K562 (cell line): ENCODE results near the gene PHKA1. TPM values are rescaled to one million over a fixed set of nuclear protein-coding genes. Genes with fewer than 3 reads are reported as not detected.

Source experiments
- CREB1 ChIP-seq, 2 experiments: sonication (generic) in 1 of 2; formaldehyde crosslinking in 1 of 2; IDR thresholded peaks; 2 replicates each; pipeline versions ENCODE4 v1.6.1 to v1.8.0; 2012 to 2022; ENCODE audit warnings: inconsistent platforms in 1 of 2, mild to moderate bottlenecking in 1 of 2, missing genetic modification reagents in 1 of 2, moderate library complexity in 1 of 2
- HCFC1 ChIP-seq: IDR thresholded peaks from 2 replicates; pipeline ENCODE4 v1.6.1; 2012; ENCODE audit warnings: low read depth, low read length, improper control_type of control experiment
- HDGF ChIP-seq: fragments of 450-650 bp; IDR thresholded peaks from 2 replicates; pipeline ENCODE4 v1.6.1; 2016
- MAFG ChIP-seq: fragments of 450-650 bp; conservative IDR thresholded peaks from 2 replicates; pipeline ENCODE4 v1.6.1; 2016; ENCODE audit warnings: missing genetic modification characterization, missing compliant biosample characterization
- NFXL1 ChIP-seq: fragments of 450-650 bp; formaldehyde crosslinking; IDR thresholded peaks from 2 replicates; pipeline ENCODE4 v1.4.0; 2021; ENCODE audit warnings: mild to moderate bottlenecking
- PML ChIP-seq: IDR thresholded peaks from 2 replicates; pipeline ENCODE4 v1.6.1; 2012; ENCODE audit warnings: low read length, inconsistent platforms
- POLR2G ChIP-seq: fragments of 200-400 bp; formaldehyde crosslinking; IDR thresholded peaks from 2 replicates; pipeline ENCODE4 v1.6.1; 2017; ENCODE audit warnings: low read depth, mild to moderate bottlenecking, antibody characterized with exemption, low read length, moderate library complexity
- SRF ChIP-seq, 2 experiments: fragments of 250-450, 450-650 bp in 1 of 2; sonication (Bioruptor Pico) in 1 of 2; sonication (generic) in 1 of 2; formaldehyde crosslinking; IDR thresholded peaks; 2 replicates each; pipeline versions ENCODE4 v1.5.0 to v1.5.1; 2020 to 2022; ENCODE audit warnings: mild to moderate bottlenecking in 1 of 2, missing genetic modification reagents in 1 of 2
- STAG1 ChIP-seq: sonication (generic); formaldehyde crosslinking; IDR thresholded peaks from 2 replicates; pipeline ENCODE4 v1.5.0; 2020; ENCODE audit warnings: missing genetic modification reagents, borderline replicate concordance
- TAL1 ChIP-seq: fragments of 450-650 bp; IDR thresholded peaks from 2 replicates; pipeline ENCODE4 v1.6.1; 2016; ENCODE audit warnings: mild to moderate bottlenecking
- TEAD4 ChIP-seq, 2 experiments: sonication (generic) in 1 of 2; formaldehyde crosslinking in 1 of 2; IDR thresholded peaks; 2 replicates each; pipeline versions ENCODE4 v1.6.1 to v1.8.0; 2012 to 2022; ENCODE audit warnings: borderline replicate concordance in 1 of 2, inconsistent platforms in 1 of 2, low read length in 1 of 2, mild to moderate bottlenecking in 1 of 2, missing genetic modification reagents in 1 of 2
- ZFP1 ChIP-seq: fragments of 450-650 bp; formaldehyde crosslinking; IDR thresholded peaks from 2 replicates; pipeline ENCODE4 v1.4.0; 2020; ENCODE audit warnings: mild to moderate bottlenecking, mixed read lengths
- ZMIZ1 ChIP-seq, 2 experiments: fragments of 150-350 bp in 1 of 2; IDR thresholded peaks; 2 replicates each; pipeline ENCODE4 v1.6.1; 2012 to 2016; ENCODE audit warnings: low read depth in 2 of 2, low read length in 2 of 2, mild to moderate bottlenecking in 1 of 2, moderate library complexity in 1 of 2
- polyA plus RNA-seq, 8 experiments: library from polyadenylated mRNA; depleted of rRNA in 4 of 8; stranded (reverse) in 5 of 8; unstranded in 3 of 8; fragments of >200 nt; fragmentation: Nextera tagmentation in 2 of 8; fragmentation: Illumina TruSeq in 1 of 8; extraction: Ambion mirVana in 2 of 8; extraction: Trizol in 1 of 8; gene quantifications; 2 replicates each; pipeline versions ENCODE4 v1.2.1 to v1.2.3, GENCODE V29; 2011 to 2014; ENCODE audit warnings: inconsistent platforms in 1 of 8, missing spikeins in 1 of 8
- total RNA-seq, 7 experiments: library from RNA; depleted of rRNA in 6 of 7; stranded (reverse); fragments of >200 nt in 6 of 7; fragmentation: Illumina TruSeq in 2 of 7; extraction: Trizol in 2 of 7; gene quantifications; 2 replicates each; pipeline versions ENCODE4 v1.2.1 to v1.2.3, GENCODE V29; 2011 to 2021; ENCODE audit warnings: low replicate concordance in 1 of 7
- TF ChIP-seq, protein P1 (sequence below): sonication (generic); formaldehyde crosslinking; IDR thresholded peaks from 2 replicates; pipeline ENCODE4 v1.8.0; 2022; ENCODE audit warnings: mild to moderate bottlenecking, low read depth, missing genetic modification reagents
- TF ChIP-seq, protein P2 (sequence below), 2 experiments: fragments of 200-800 bp in 1 of 2; sonication (Bioruptor generic) in 1 of 2; sonication (generic) in 1 of 2; formaldehyde crosslinking in 1 of 2; IDR thresholded peaks in 1 of 2; conservative IDR thresholded peaks in 1 of 2; 2 replicates each; pipeline versions ENCODE4 v1.5.0 to v1.6.1; 2016 to 2020; ENCODE audit warnings: missing compliant biosample characterization in 1 of 2, missing genetic modification characterization in 1 of 2, missing genetic modification reagents in 1 of 2
- TF ChIP-seq, protein P3 (sequence below): sonication (generic); formaldehyde crosslinking; IDR thresholded peaks from 2 replicates; pipeline ENCODE4 v1.8.1; 2023; ENCODE audit warnings: mild to moderate bottlenecking, missing genetic modification reagents, moderate library complexity

PHKA1 gene
- total and polyA plus RNA-seq, 9 of the 15 experiments (the other 6 are each of a cell fraction or from before 2014, with no cell fraction given) = 2.4 to 9.6 (median 5.8) TPM

GRCh38 chrX:72572248-72573157 is 141.6 kb downstream of the PHKA1 start, which contains the start of gene HDAC8 (continued):
- TF ChIP-seq ZMIZ1 (IDR thresholded peaks at IDR 0.05; ENCODE audit: low read depth in 2 of 2, low read length in 2 of 2) = no peak
- TF ChIP-seq POLR2G = peak; percentile 54
- TF ChIP-seq, protein P1, sequence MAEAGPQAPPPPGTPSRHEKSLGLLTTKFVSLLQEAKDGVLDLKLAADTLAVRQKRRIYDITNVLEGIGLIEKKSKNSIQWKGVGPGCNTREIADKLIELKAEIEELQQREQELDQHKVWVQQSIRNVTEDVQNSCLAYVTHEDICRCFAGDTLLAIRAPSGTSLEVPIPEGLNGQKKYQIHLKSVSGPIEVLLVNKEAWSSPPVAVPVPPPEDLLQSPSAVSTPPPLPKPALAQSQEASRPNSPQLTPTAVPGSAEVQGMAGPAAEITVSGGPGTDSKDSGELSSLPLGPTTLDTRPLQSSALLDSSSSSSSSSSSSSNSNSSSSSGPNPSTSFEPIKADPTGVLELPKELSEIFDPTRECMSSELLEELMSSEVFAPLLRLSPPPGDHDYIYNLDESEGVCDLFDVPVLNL (CRISPR knock-in tag) = no peak
- no peak for TF ChIP-seq ZFP1 (CRISPR knock-in tag)
- TF ChIP-seq PML = no peak
- TF ChIP-seq CREB1 (IDR thresholded peaks at IDR 0.05) = peak; percentile 75
- TF ChIP-seq CREB1 (CRISPR knock-in tag; IDR thresholded peaks at IDR 0.05) = peak; percentile 68
- TF ChIP-seq, protein P2, sequence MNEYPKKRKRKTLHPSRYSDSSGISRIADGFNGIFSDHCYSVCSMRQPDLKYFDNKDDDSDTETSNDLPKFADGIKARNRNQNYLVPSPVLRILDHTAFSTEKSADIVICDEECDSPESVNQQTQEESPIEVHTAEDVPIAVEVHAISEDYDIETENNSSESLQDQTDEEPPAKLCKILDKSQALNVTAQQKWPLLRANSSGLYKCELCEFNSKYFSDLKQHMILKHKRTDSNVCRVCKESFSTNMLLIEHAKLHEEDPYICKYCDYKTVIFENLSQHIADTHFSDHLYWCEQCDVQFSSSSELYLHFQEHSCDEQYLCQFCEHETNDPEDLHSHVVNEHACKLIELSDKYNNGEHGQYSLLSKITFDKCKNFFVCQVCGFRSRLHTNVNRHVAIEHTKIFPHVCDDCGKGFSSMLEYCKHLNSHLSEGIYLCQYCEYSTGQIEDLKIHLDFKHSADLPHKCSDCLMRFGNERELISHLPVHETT (CRISPR knock-in tag; conservative IDR thresholded peaks at IDR 0.05 in 1 of 2, IDR thresholded peaks at IDR 0.05 in 1 of 2) = peak in 1 of 2 experiments; percentile 50; a peak in 1 of 4 replicates
- TF ChIP-seq HDGF = no peak
- TF ChIP-seq MAFG (tag) = no peak
- no peak for TF ChIP-seq NFXL1 (CRISPR knock-in tag)
- TF ChIP-seq HCFC1 = peak; percentile 94
- TF ChIP-seq TEAD4 (IDR thresholded peaks at IDR 0.05; ENCODE audit: low read length) = no peak
- no peak for TF ChIP-seq TEAD4 (CRISPR knock-in tag; IDR thresholded peaks at IDR 0.05; ENCODE audit: borderline replicate concordance)
- TF ChIP-seq SRF (CRISPR knock-in tag; IDR thresholded peaks at IDR 0.05) = no peak
- no peak for TF ChIP-seq STAG1 (CRISPR knock-in tag)
- TF ChIP-seq, protein P3, sequence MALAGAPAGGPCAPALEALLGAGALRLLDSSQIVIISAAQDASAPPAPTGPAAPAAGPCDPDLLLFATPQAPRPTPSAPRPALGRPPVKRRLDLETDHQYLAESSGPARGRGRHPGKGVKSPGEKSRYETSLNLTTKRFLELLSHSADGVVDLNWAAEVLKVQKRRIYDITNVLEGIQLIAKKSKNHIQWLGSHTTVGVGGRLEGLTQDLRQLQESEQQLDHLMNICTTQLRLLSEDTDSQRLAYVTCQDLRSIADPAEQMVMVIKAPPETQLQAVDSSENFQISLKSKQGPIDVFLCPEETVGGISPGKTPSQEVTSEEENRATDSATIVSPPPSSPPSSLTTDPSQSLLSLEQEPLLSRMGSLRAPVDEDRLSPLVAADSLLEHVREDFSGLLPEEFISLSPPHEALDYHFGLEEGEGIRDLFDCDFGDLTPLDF (CRISPR knock-in tag) = no peak
- TF ChIP-seq TAL1 = no peak
